ENCODE data around the gene NPAS2.

The NPAS2 gene

GRCh38 chr2:100997509-100998234, 177.7 kb downstream of the NPAS2 start:
- DNase-seq, result no peak

GRCh38 chr2:100998235-100998573, 178.3 kb downstream of the NPAS2 start:
- DNase-seq, result no peak

GRCh38 chr2:100999995-101000394, 180.1 kb downstream of the NPAS2 start:
- DNase-seq, result no peak

- peak; percentile 81 for DNase-seq
Observed at GRCh38 chr2:101001691-101002561, 182.0 kb downstream of the NPAS2 start, which contains the start of gene RPL31. Gene RPL31 (plus strand): TSS chr2:101002289. CDS start chr2:101002702, 413 bp downstream.

- no peak for DNase-seq
Observed at GRCh38 chr2:101002562-101003277, 182.8 kb downstream of the NPAS2 start.

- no peak for DNase-seq
Observed at GRCh38 chr2:101003278-101003775, 183.4 kb downstream of the NPAS2 start.

GRCh38 chr2:101004620-101005325, 184.8 kb downstream of the NPAS2 start:
- no peak for DNase-seq

GRCh38 chr2:101006065-101006715, 186.3 kb downstream of the NPAS2 start:
- DNase-seq, result no peak

- DNase-seq, result no peak
Observed at GRCh38 chr2:101007415-101008345, 187.7 kb downstream of the NPAS2 start.

GRCh38 chr2:101011152-101011551, 191.2 kb downstream of the NPAS2 start:
- DNase-seq, result no peak

- no peak for DNase-seq
Observed at GRCh38 chr2:101012054-101012705, 192.2 kb downstream of the NPAS2 start.

GRCh38 chr2:101012706-101013181, 192.8 kb downstream of the NPAS2 start:
- DNase-seq, result peak; percentile 10

GRCh38 chr2:101014264-101014857, 194.4 kb downstream of the NPAS2 start:
- DNase-seq, result no peak

GRCh38 chr2:101017371-101017770, 197.4 kb downstream of the NPAS2 start:
- no peak for DNase-seq

- no peak for DNase-seq
Observed at GRCh38 chr2:101018934-101019333, 199.0 kb downstream of the NPAS2 start.

GRCh38 chr2:101022221-101022620, 202.3 kb downstream of the NPAS2 start:
- no peak for DNase-seq

GRCh38 chr2:101023327-101024107, 203.6 kb downstream of the NPAS2 start:
- DNase-seq, result no peak

GRCh38 chr2:101025561-101025960, 205.6 kb downstream of the NPAS2 start:
- no peak for DNase-seq

GRCh38 chr2:101026253-101026701, 206.3 kb downstream of the NPAS2 start:
- DNase-seq, result no peak

Data from NCI-H526 treated with DMSO at 0.1 percent for 48 hours (cell line).